SK-N-SH treated with all-trans-retinoic acid at 6 μM for 48 hours (cell line): ENCODE measurements around the gene GRK1.
"Not testable (repeated sequence)": the region's sequence is repeated elsewhere in the genome, so short reads cannot be mapped to it uniquely, and the experiment has no call there.

Experiments used
- ATAC-seq: fragments of 200-7000 bp; cut with Tn5 transposase; 3 replicates; pipeline ENCODE4 v1.9.1; 2020; ENCODE audit warnings: mild to moderate bottlenecking, moderate library complexity
- BACH2 ChIP-seq: fragments of 250-450 bp; sonication (Bioruptor Pico); IDR thresholded peaks from 2 replicates; pipeline ENCODE4 v1.9.0; 2021; ENCODE audit warnings: mild to moderate bottlenecking, borderline replicate concordance
- GLIS3 ChIP-seq: fragments of 250-450 bp; sonication (Bioruptor Pico); IDR thresholded peaks from 2 replicates; pipeline ENCODE4 v1.5.0; 2020; ENCODE audit warnings: mild to moderate bottlenecking, moderate library complexity
- OSR1 ChIP-seq: fragments of 250-450 bp; sonication (Bioruptor Pico); IDR thresholded peaks from 2 replicates; pipeline ENCODE4 v1.8.0; 2022; ENCODE audit warnings: moderate library complexity, mild to moderate bottlenecking, inconsistent platforms
- PPARA ChIP-seq: fragments of 250-450 bp; sonication (Bioruptor Pico); IDR thresholded peaks from 2 replicates; pipeline ENCODE4 v1.5.0; 2020; ENCODE audit warnings: mild to moderate bottlenecking, borderline replicate concordance
- RARB ChIP-seq: fragments of 250-450 bp; sonication (Bioruptor Pico); IDR thresholded peaks from 2 replicates; pipeline ENCODE4 v1.8.0; 2021; ENCODE audit warnings: mild to moderate bottlenecking, moderate library complexity
- SNAI2 ChIP-seq: fragments of 250-450 bp; sonication (Bioruptor Pico); IDR thresholded peaks from 2 replicates; pipeline ENCODE4 v1.5.0; 2020; ENCODE audit warnings: mild to moderate bottlenecking, moderate library complexity
- TCF4 ChIP-seq: fragments of 250-450 bp; sonication (Bioruptor Pico); IDR thresholded peaks from 2 replicates; pipeline ENCODE4 v1.8.0; 2021; ENCODE audit warnings: mild to moderate bottlenecking, moderate library complexity, borderline replicate concordance
- TOX ChIP-seq: fragments of 250-450 bp; sonication (Bioruptor Pico); IDR thresholded peaks from 2 replicates; pipeline ENCODE4 v1.8.0; 2021; ENCODE audit warnings: mild to moderate bottlenecking, moderate library complexity, borderline replicate concordance
- ZC3H10 ChIP-seq: fragments of 250-450 bp; sonication (Bioruptor Pico); IDR thresholded peaks from 2 replicates; pipeline ENCODE4 v1.5.1; 2021; ENCODE audit warnings: mild to moderate bottlenecking, moderate library complexity
- ZFP3 ChIP-seq: fragments of 250-450 bp; sonication (Bioruptor Pico); IDR thresholded peaks from 2 replicates; pipeline ENCODE4 v1.5.0; 2020; ENCODE audit warnings: mild to moderate bottlenecking, moderate library complexity
- ZFP30 ChIP-seq: fragments of 450-650 bp; formaldehyde crosslinking; IDR thresholded peaks from 2 replicates; pipeline ENCODE4 v1.5.0; 2022; ENCODE audit warnings: mild to moderate bottlenecking, moderate library complexity
- ZNF70 ChIP-seq: fragments of 450-650 bp; formaldehyde crosslinking; IDR thresholded peaks from 2 replicates; pipeline ENCODE4 v1.5.0; 2020; ENCODE audit warnings: mild to moderate bottlenecking, moderate library complexity
- TF ChIP-seq, protein P1 (sequence below): fragments of 250-450 bp; sonication (Bioruptor Pico); IDR thresholded peaks from 2 replicates; pipeline ENCODE4 v1.5.1; 2021; ENCODE audit warnings: mild to moderate bottlenecking, moderate library complexity
- TF ChIP-seq, protein P2 (sequence below): fragments of 250-450 bp; sonication (Bioruptor Pico); IDR thresholded peaks from 2 replicates; pipeline ENCODE4 v1.5.1; 2020; ENCODE audit warnings: low read depth, mild to moderate bottlenecking, moderate library complexity
- TF ChIP-seq, protein P3 (sequence below): fragments of 250-450 bp; sonication (Bioruptor Pico); IDR thresholded peaks from 2 replicates; pipeline ENCODE4 v1.8.0; 2021; ENCODE audit warnings: low read depth, mild to moderate bottlenecking, moderate library complexity, borderline replicate concordance

The GRK1 gene

DNA sequence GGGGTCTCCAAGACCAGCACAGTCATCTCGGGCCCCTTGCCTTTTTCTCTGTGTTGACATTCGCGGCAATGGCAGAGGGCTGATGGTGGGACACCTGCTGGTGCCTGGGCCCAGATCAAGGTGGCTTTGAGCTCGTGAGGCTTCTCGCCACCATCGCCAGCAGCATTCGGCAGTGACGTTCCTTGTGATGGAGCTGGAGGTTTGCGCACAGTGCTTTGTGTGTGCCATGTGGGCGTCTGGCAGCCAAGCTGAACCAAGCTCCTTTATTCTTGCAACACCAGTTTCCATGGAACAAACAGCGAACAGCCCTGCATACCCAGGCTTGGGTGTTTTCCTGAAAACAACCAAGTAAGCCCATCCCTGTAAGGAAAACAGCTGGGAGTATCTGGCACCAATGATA, 82.9 kb downstream of the GRK1 start (continued):
- TF ChIP-seq, protein P1, sequence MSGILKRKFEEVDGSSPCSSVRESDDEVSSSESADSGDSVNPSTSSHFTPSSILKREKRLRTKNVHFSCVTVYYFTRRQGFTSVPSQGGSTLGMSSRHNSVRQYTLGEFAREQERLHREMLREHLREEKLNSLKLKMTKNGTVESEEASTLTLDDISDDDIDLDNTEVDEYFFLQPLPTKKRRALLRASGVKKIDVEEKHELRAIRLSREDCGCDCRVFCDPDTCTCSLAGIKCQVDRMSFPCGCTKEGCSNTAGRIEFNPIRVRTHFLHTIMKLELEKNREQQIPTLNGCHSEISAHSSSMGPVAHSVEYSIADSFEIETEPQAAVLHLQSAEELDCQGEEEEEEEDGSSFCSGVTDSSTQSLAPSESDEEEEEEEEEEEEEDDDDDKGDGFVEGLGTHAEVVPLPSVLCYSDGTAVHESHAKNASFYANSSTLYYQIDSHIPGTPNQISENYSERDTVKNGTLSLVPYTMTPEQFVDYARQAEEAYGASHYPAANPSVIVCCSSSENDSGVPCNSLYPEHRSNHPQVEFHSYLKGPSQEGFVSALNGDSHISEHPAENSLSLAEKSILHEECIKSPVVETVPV (CRISPR knock-in tag) = no peak
- TF ChIP-seq RARB (CRISPR knock-in tag) (no peak), ZFP3 (CRISPR knock-in tag) (no peak), SNAI2 (no peak), TOX (no peak)
- TF ChIP-seq, protein P2, sequence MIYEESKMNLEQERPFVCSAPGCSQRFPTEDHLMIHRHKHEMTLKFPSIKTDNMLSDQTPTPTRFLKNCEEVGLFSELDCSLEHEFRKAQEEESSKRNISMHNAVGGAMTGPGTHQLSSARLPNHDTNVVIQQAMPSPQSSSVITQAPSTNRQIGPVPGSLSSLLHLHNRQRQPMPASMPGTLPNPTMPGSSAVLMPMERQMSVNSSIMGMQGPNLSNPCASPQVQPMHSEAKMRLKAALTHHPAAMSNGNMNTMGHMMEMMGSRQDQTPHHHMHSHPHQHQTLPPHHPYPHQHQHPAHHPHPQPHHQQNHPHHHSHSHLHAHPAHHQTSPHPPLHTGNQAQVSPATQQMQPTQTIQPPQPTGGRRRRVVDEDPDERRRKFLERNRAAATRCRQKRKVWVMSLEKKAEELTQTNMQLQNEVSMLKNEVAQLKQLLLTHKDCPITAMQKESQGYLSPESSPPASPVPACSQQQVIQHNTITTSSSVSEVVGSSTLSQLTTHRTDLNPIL = no peak

DNA sequence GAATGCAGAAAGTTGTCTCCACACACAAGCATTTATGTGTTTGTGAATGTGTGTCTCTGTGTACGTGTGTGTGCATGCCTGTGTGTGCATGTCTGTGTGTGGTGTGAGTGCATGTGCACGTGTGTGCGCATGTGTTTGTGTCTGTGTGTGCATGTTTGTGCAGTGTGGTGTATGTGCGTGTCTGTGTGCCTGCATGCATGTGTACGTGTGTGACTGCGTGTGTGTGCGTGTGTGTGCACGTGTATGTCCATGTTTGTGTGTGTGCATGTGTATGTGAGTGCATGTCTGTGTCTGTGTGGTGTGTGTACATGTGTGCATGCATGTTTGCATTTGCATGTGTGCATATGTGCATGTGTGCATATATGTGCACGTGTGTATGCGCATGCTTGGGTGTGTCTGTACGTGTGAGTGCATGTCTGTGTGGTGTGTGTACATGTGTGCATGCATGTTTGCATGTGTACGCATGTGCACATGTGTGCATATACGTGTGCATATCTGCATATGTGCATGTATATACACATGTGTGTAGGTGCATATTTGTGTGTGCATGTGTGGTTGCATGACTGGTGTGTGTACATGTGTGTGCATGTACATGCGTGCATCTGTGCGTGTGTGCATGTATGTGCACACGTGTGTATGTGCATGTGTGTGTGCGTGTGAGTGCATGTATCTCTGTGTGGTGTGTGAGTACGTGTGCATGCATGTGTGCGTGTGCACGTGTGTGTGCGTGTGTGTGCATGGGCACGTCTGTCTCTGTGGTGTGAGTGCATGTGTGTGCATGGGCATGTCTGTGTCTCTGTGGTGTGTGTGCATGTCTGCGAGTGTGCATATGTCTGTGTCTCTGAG, 83.8 kb downstream of the GRK1 start:
- no peak for TF ChIP-seq GLIS3 (CRISPR knock-in tag)
- TF ChIP-seq, all 23 proteins: peak for 0
- ATAC-seq = no peak

DNA sequence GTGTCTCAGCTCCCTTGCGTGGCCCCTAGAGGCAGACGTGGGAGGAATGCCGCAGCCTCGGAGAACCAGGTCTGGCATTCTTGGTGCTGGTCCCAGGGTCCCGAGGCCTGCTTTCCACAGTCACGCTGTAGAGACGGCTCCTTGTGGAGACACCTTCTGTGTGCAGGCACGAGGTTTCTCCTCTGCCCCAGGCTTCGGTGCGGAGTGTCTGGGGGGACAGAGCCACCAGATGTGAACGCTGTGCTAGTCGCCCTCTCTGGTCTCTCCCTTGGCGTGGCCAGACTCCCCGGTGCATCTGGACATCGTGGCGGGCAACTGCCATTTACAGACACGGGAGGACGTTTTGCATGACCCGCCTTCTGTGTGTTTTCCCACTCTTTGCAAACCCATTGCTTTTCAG, 84.5 kb downstream of the GRK1 start:
- TF ChIP-seq ZFP30 (CRISPR knock-in tag) (no peak), PPARA (CRISPR knock-in tag) (no peak), ZNF70 (no peak), OSR1 (CRISPR knock-in tag) (no peak), TOX (no peak), ZC3H10 (CRISPR knock-in tag) (no peak), TCF4 (CRISPR knock-in tag) (no peak)
- TF ChIP-seq, protein P2 = no peak
- TF ChIP-seq, protein P3, sequence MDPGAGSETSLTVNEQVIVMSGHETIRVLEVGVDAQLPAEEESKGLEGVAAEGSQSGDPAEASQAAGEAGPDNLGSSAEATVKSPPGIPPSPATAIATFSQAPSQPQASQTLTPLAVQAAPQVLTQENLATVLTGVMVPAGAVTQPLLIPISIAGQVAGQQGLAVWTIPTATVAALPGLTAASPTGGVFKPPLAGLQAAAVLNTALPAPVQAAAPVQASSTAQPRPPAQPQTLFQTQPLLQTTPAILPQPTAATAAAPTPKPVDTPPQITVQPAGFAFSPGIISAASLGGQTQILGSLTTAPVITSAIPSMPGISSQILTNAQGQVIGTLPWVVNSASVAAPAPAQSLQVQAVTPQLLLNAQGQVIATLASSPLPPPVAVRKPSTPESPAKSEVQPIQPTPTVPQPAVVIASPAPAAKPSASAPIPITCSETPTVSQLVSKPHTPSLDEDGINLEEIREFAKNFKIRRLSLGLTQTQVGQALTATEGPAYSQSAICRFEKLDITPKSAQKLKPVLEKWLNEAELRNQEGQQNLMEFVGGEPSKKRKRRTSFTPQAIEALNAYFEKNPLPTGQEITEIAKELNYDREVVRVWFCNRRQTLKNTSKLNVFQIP (CRISPR knock-in tag) = no peak
- TF ChIP-seq, protein P1 (CRISPR knock-in tag) = no peak

DNA sequence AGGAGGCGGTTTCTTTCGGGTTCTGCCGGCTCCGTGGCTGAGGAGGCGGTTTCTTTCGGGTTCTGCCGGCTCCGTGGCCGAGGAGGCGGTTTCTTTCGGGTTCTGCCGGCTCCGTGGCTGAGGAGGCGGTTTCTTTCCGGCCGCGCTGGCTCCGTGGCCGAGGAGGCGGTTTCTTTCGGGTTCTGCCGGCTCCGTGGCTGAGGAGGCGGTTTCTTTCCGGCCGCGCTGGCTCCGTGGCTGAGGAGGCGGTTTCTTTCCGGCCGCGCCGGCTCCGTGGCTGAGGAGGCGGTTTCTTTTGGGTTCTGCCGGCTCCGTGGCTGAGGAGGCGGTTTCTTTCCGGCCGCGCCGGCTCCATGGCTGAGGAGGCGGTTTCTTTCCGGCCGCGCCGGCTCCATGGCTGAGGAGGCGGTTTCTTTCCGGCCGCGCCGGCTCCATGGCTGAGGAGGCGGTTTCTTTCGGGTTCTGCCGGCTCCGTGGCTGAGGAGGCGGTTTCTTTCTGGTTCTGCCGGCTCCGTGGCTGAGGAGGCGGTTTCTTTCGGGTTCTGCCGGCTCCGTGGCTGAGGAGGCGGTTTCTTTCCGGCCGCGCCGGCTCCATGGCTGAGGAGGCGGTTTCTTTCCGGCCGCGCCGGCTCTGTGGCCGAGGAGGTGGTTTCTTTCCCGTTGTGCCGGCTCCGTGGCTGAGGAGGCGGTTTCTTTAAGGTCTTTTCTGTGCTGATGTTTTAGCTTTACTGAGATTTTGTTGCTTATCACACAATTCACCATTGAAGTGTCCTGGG, 85.4 kb downstream of the GRK1 start:
- ATAC-seq = not testable (repeated sequence)

More for the DNA sequence above, 84.5 kb downstream of the GRK1 start:
- no peak for ATAC-seq

DNA sequence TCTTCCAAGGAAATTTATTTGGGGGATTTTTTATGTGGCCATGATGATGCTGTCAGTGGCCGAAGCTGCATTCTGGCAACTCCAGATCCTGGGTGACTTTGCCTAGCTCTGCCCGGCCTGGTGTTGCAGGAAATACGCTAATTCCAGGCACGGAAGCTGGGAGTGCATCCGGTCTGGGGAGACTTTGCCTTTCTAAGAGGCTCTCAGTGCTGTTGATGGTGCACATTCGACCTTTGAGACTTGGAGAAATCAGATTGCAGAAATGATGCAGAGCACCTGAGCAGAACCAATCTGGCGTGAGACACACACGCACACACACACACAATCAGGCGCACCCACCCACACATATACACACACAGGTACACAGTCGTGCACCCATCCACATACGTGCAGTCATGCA, 86.2 kb downstream of the GRK1 start:
- no peak for ATAC-seq
- no peak for TF ChIP-seq BACH2 (CRISPR knock-in tag)
- TF ChIP-seq, protein P2 = no peak
